Endothelial cell of umbilical vein (primary cell): Measurements from ENCODE around the gene BCR. TPM values are rescaled to one million over a fixed set of nuclear protein-coding genes. Genes with fewer than 3 reads are reported as not detected.

Source experiments
- BruUV-seq: library from RNA; stranded (reverse); fragments of 400-500 nt; replicated peaks from 2 replicates; lab custom pipeline; 2021; lab: Mats Ljungman, UMichigan
- CTCF ChIA-PET: fragments of 300-600, 350-600 bp; sonication (Branson Sonifier 250); formaldehyde crosslinking; loops from one replicate; lab custom pipeline; 2021; ENCODE audit warnings: antibody characterized with exemption, inconsistent platforms; lab: Charles Lee
- POLR2A ChIA-PET: fragments of 300-600, 350-600 bp; sonication (Branson Sonifier 250); formaldehyde crosslinking; loops from one replicate; lab custom pipeline; 2021; ENCODE audit warnings: antibody characterized with exemption, inconsistent platforms; lab: Charles Lee
- DNase-seq: peaks from one replicate; pipeline ENCODE4 v3.0.0-alpha.2; 2011; ENCODE audit warnings: low read depth, low spot score
- FAIRE-seq: peaks from 2 replicates; lab custom pipeline; 2011; peaks lifted over from hg19 to GRCh38; lab: Jason Lieb, UNC
- H2AFZ ChIP-seq: 2 replicates; pipeline ENCODE4 v1.6.0; 2012; ENCODE audit warnings: low read depth, low read length, control low read depth, inconsistent platforms
- H3K27ac ChIP-seq: 2 replicates; pipeline ENCODE4 v1.5.1; 2011; ENCODE audit warnings: low read depth, mild to moderate bottlenecking, control low read depth, low read length, moderate library complexity; ENCODE audit not compliant: insufficient read depth
- H3K27me3 ChIP-seq, 2 experiments: 2 replicates each; pipeline versions ENCODE4 v1.6.0 to v1.6.1; 2011; ENCODE audit warnings: low read length in 2 of 2, mixed read lengths in 1 of 2; ENCODE audit not compliant: control insufficient read depth in 2 of 2, insufficient read depth in 2 of 2
- H3K36me3 ChIP-seq, 2 experiments: 2 replicates in 1 of 2; 3 replicates in 1 of 2; pipeline ENCODE4 v1.5.1; 2011; ENCODE audit warnings: low read length in 2 of 2, mild to moderate bottlenecking in 1 of 2, moderate library complexity in 1 of 2; ENCODE audit not compliant: control insufficient read depth in 2 of 2, insufficient read depth in 2 of 2; ENCODE audit errors: extremely low read depth in 1 of 2
- H3K4me1 ChIP-seq: 3 replicates; pipeline ENCODE4 v1.5.1; 2011; ENCODE audit warnings: mild to moderate bottlenecking, low read length; ENCODE audit not compliant: control insufficient read depth, insufficient read depth; ENCODE audit errors: extremely low read depth
- H3K4me2 ChIP-seq: 2 replicates; pipeline ENCODE4 v1.6.1; 2011; ENCODE audit warnings: low read length, control low read depth, mixed read lengths; ENCODE audit not compliant: insufficient read depth
- H3K4me3 ChIP-seq, 3 experiments: fragments of 200-600 bp in 1 of 3; sonication (generic), shearing (Covaris generic) in 1 of 3; replicated peaks in 1 of 3; 2 replicates each; pipeline ENCODE4 v1.5.1; 2011 to 2016; ENCODE audit warnings: control low read depth in 3 of 3, low read length in 3 of 3, mild to moderate bottlenecking in 2 of 3, inconsistent platforms in 1 of 3, low read depth in 1 of 3, moderate library complexity in 1 of 3; ENCODE audit not compliant: insufficient read depth in 1 of 3
- H3K79me2 ChIP-seq: 2 replicates; pipeline ENCODE4 v1.6.0; 2012; ENCODE audit warnings: low read length, inconsistent platforms; ENCODE audit not compliant: control insufficient read depth, insufficient read depth
- H3K9ac ChIP-seq: replicated peaks from 2 replicates; pipeline ENCODE3; 2011; ENCODE audit warnings: low read length, control low read depth; ENCODE audit not compliant: insufficient read depth; ENCODE audit errors: extremely low read depth
- H3K9me1 ChIP-seq: replicated peaks from 3 replicates; pipeline ENCODE4 v1.6.0; 2011; ENCODE audit warnings: mild to moderate bottlenecking, low read length; ENCODE audit not compliant: control insufficient read depth, insufficient read depth; ENCODE audit errors: extremely low read depth
- H3K9me3 ChIP-seq: replicated peaks from 2 replicates; pipeline ENCODE4 v1.5.1; 2012; ENCODE audit warnings: low read length, inconsistent platforms; ENCODE audit not compliant: control insufficient read depth, insufficient read depth
- H4K20me1 ChIP-seq: replicated peaks from 2 replicates; pipeline ENCODE3; 2011; ENCODE audit warnings: mild to moderate bottlenecking, low read length; ENCODE audit not compliant: control insufficient read depth, insufficient read depth; ENCODE audit errors: extremely low read depth
- CTCF ChIP-seq, 2 donors: IDR thresholded peaks; 1 replicate in 1 of 2; 2 replicates in 1 of 2; pipeline ENCODE4 v1.5.1; 2011; ENCODE audit warnings: low read length in 2 of 2, mild to moderate bottlenecking in 2 of 2, moderate library complexity in 2 of 2, control low read depth in 1 of 2, inconsistent platforms in 1 of 2, low read depth in 1 of 2; ENCODE audit not compliant: insufficient read depth in 1 of 2; ENCODE audit errors: extremely low read depth in 1 of 2
- EZH2 ChIP-seq: IDR thresholded peaks from 2 replicates; pipeline ENCODE4 v1.6.1; 2012; ENCODE audit warnings: borderline replicate concordance, low read depth, mild to moderate bottlenecking, moderate library complexity, low read length, inconsistent platforms; ENCODE audit not compliant: severe bottlenecking
- FOS ChIP-seq: IDR thresholded peaks from 2 replicates; pipeline ENCODE4 v1.6.1; 2011; ENCODE audit warnings: mild to moderate bottlenecking, low read length, moderate library complexity, borderline replicate concordance; ENCODE audit not compliant: insufficient read depth
- GATA2 ChIP-seq: IDR thresholded peaks from 2 replicates; pipeline ENCODE4 v1.7.0; 2011; ENCODE audit warnings: low read depth, mild to moderate bottlenecking, moderate library complexity, mixed read lengths, low read length; ENCODE audit not compliant: insufficient read length, insufficient read depth
- JUN ChIP-seq: IDR thresholded peaks from 2 replicates; pipeline ENCODE4 v1.6.1; 2011; ENCODE audit warnings: borderline replicate concordance, low read depth; ENCODE audit not compliant: insufficient read length, insufficient read depth
- MAX ChIP-seq: IDR thresholded peaks from 2 replicates; pipeline ENCODE4 v1.6.1; 2011; ENCODE audit not compliant: insufficient read depth, insufficient read length
- POLR2A ChIP-seq: IDR thresholded peaks from 2 replicates; pipeline ENCODE4 v1.6.1; 2012; ENCODE audit warnings: low read depth, mild to moderate bottlenecking, control low read depth, low read length
- POLR2AphosphoS5 ChIP-seq: IDR thresholded peaks from 2 replicates; pipeline ENCODE4 v1.6.1; 2012; ENCODE audit warnings: low read depth, mild to moderate bottlenecking, control low read depth, low read length, moderate library complexity; ENCODE audit not compliant: insufficient read depth
- dilution Hi-C: fragments of 300-500 bp; cut with MboI; formaldehyde crosslinking; loops from one replicate; pipeline ENCODE4 v1.15.0; 2019; ENCODE audit warnings: low sequenced_read_pairs; ENCODE audit not compliant: extremely low pct_ligation_motif_present
- intact Hi-C: fragments of 100-400 bp; cut with micrococcal nuclease; formaldehyde crosslinking; loops from one replicate; pipeline ENCODE4 v1.10.0; 2022
- polyA plus RNA-seq, 4 experiments: library from polyadenylated mRNA; depleted of rRNA in 3 of 4; stranded (reverse) in 3 of 4; unstranded in 1 of 4; fragments of >200 nt; gene quantifications; 2 replicates each; pipeline versions ENCODE4 v1.2.1 to v1.2.3, GENCODE V29; 2011 to 2012; ENCODE audit warnings: missing spikeins in 1 of 4
- total RNA-seq: library from RNA; stranded (reverse); gene quantifications from 2 replicates; pipeline ENCODE4 v1.2.3, GENCODE V29; 2021

BCR gene
- total and polyA plus RNA-seq, 2 donors (not counting 3 experiments of a cell fraction or from before 2014, with no cell fraction given), result 129 to 141 TPM

GRCh38 chr22:23158516-23159290 lies 21.6 kb upstream of the BCR start:
- dilution Hi-C loops, result no loop called here
- CTCF ChIA-PET, result interaction anchor here (1.3 to 2.9 kb wide), 2 partner anchors 10 to 13 kb away, joined by 4 to 15 read pairs; partner anchors contain the start of gene RAB36

GRCh38 chr22:23159291-23159630 lies 21.0 kb upstream of the BCR start:
- intact Hi-C loops, result no loop called here
- Histone ChIP-seq H3K4me1 (no peaks in the 10 kb centered on the region), H3K9me1 (no peaks in the 10 kb centered on the region), H3K27ac (no peak overlapping the region), H2AFZ (no peak overlapping the region), H3K27me3 (no peaks in the 10 kb centered on the region), H3K4me2 (no peak overlapping the region), H3K4me3 (no peak overlapping the region), H3K9me3 (no peaks in the 10 kb centered on the region), H3K9ac (no peak overlapping the region), H3K79me2 (no peaks in the 10 kb centered on the region), H4K20me1 (no peaks in the 10 kb centered on the region), H3K36me3 (no peaks in the 10 kb centered on the region)
- FAIRE-seq (no peak), DNase-seq (no peak)
- ChIA-PET CTCF (no interaction called here), POLR2A (no interaction called here)
- dilution Hi-C loops, result no loop called here
- no TSS peak for BruUV-seq
- TF ChIP-seq JUN (no peak), MAX (no peak), POLR2AphosphoS5 (no peak), POLR2A (no peak), CTCF (IDR thresholded peaks at IDR 0.05; ENCODE audit: extremely low read depth in 1 of 2, insufficient read depth in 1 of 2, low read depth in 1 of 2, low read length in 2 of 2) (no peak)

More at GRCh38 chr22:23158516-23159290, 21.6 kb upstream of the BCR start:
- Histone ChIP-seq H3K27me3 (no peaks in the 10 kb centered on the region), H4K20me1 (no peaks in the 10 kb centered on the region), H3K36me3 (no peaks in the 10 kb centered on the region), H3K9ac (no peak overlapping the region), H3K79me2 (no peaks in the 10 kb centered on the region), H3K4me3 (no peak overlapping the region), H2AFZ (no peak overlapping the region), H3K27ac (no peak overlapping the region), H3K9me1 (no peaks in the 10 kb centered on the region), H3K4me1 (no peaks in the 10 kb centered on the region), H3K9me3 (no peaks in the 10 kb centered on the region), H3K4me2 (no peak overlapping the region)
- FAIRE-seq, result no peak
- BruUV-seq, result no TSS peak
- intact Hi-C loops, result no loop called here
- POLR2A ChIA-PET, result no interaction called here
- no peak for DNase-seq
- TF ChIP-seq EZH2 (no peak), GATA2 (no peak), FOS (no peak), POLR2A (no peak), JUN (no peak), MAX (no peak)
